ENCODE data around the gene ACER1. TPM values are rescaled to one million over a fixed set of nuclear protein-coding genes. Genes with fewer than 3 reads are reported as not detected.

The ACER1 gene
- total RNA-seq, 1 donor from 2014 or later = not detected

- DNase-seq (no peak), ATAC-seq (no peak)
- TF ChIP-seq CTCF (IDR thresholded peaks at IDR 0.05) = no peak
- intact Hi-C loops (cut with DNase I) = no loop called here
- no peaks in the 10 kb centered on the region for H3K9me3 ChIP-seq
- no peaks in the 10 kb centered on the region for H3K4me1 ChIP-seq
- H3K36me3 ChIP-seq = no peaks in the 10 kb centered on the region
- H3K4me3 ChIP-seq = no peak overlapping the region
- H3K27me3 ChIP-seq (ENCODE audit: low read depth) = no peaks in the 10 kb centered on the region
- H3K27ac ChIP-seq = no peak overlapping the region
Measured at GRCh38 chr19:6334490-6335285, 1.3 kb upstream of the ACER1 start.

GRCh38 chr19:6326815-6327214 lies 6.6 kb downstream of the ACER1 start:
- TF ChIP-seq CTCF (IDR thresholded peaks at IDR 0.05) = no peak
- ATAC-seq = no peak
- no peak overlapping the region for H3K4me3 ChIP-seq
- H3K9me3 ChIP-seq = no peaks in the 10 kb centered on the region
- H3K27me3 ChIP-seq (ENCODE audit: low read depth) = peaks cover 3% of the 10 kb centered on the region
- intact Hi-C loops (cut with DNase I) = no loop called here
- no peak overlapping the region for H3K27ac ChIP-seq
- H3K4me1 ChIP-seq = no peaks in the 10 kb centered on the region
- no peak for DNase-seq
- no peaks in the 10 kb centered on the region for H3K36me3 ChIP-seq

GRCh38 chr19:6325614-6326013 lies 7.8 kb downstream of the ACER1 start:
- Histone ChIP-seq H3K4me3 (no peak overlapping the region), H3K36me3 (no peaks in the 10 kb centered on the region), H3K4me1 (no peaks in the 10 kb centered on the region), H3K27ac (no peak overlapping the region), H3K9me3 (no peaks in the 10 kb centered on the region), H3K27me3 (ENCODE audit: low read depth) (peaks cover 3% of the 10 kb centered on the region)
- TF ChIP-seq CTCF (IDR thresholded peaks at IDR 0.05) = no peak
- ATAC-seq (no peak), DNase-seq (no peak)
- intact Hi-C loops (cut with DNase I) = no loop called here

- Histone ChIP-seq H3K4me1 (no peaks in the 10 kb centered on the region), H3K36me3 (no peaks in the 10 kb centered on the region), H3K27me3 (ENCODE audit: low read depth) (peaks cover 3% of the 10 kb centered on the region), H3K27ac (no peak overlapping the region), H3K9me3 (no peaks in the 10 kb centered on the region), H3K4me3 (no peak overlapping the region)
- ATAC-seq (no peak), DNase-seq (no peak)
- intact Hi-C loops (cut with DNase I) = no loop called here
- no peak for TF ChIP-seq CTCF (IDR thresholded peaks at IDR 0.05)
Measured at GRCh38 chr19:6324757-6325156, 8.7 kb downstream of the ACER1 start.

- no peak for TF ChIP-seq CTCF (IDR thresholded peaks at IDR 0.05)
- Histone ChIP-seq H3K27me3 (ENCODE audit: low read depth) (peaks cover 3% of the 10 kb centered on the region), H3K4me1 (no peaks in the 10 kb centered on the region), H3K9me3 (no peaks in the 10 kb centered on the region), H3K27ac (no peak overlapping the region), H3K4me3 (no peak overlapping the region), H3K36me3 (no peaks in the 10 kb centered on the region)
- intact Hi-C loops (cut with DNase I) = no loop called here
- ATAC-seq (no peak), DNase-seq (no peak)
Measured at GRCh38 chr19:6322284-6322683, 11.1 kb downstream of the ACER1 start.

Measured in lower lobe of right lung (tissue), 2 donors.